GM19467 (cell line): ENCODE data around the gene SURF6.
"Not testable (repeated sequence)": the region's sequence is repeated elsewhere in the genome, so short reads cannot be mapped to it uniquely, and the experiment has no call there.

Experiments used
- ATAC-seq: cut with Tn5 transposase; IDR thresholded peaks from one replicate; pipeline ENCODE4 v1.9.1; 2021; ENCODE audit warnings: mild to moderate bottlenecking, moderate library complexity; ENCODE audit not compliant: unreplicated experiment

Gene SURF6

DNA sequence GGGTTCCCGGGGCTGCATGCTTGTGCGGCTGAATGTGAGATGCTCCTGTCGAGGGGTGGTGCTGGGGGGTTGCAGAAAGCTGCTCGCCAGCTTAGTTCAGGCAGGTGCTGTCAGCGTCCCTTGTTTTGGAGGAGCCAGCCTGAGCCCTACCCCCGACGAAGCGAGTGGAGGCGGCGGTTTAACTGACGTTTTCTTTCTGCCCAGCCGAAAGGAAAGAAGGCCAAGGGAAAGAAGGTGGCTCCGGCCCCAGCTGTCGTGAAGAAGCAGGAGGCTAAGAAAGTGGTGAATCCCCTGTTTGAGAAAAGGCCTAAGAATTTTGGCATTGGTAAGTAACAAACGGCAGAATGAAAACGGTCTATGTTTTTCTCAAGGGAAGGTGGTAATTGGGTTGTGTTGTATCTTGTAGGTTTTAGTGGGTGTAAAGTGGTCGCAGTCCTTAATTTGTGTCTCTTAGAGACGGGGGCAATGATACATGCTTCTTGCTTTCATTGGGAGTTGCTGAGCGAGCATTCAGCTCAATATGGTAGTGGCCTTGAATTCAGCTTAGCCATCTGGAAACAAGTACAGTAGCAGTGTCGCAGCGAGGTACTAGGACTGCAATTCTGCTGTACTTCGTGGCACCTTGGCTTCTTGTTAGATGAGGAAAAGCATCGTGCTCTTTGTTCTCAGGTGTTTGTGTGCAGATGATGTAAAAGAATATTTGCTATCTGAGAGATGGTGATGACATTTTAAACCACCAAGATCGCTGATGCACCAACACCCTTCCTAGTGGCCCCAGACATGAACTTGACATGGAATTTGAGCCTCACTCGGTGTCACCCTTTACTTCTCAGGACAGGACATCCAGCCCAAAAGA lies 13.0 kb upstream of the SURF6 start:
- no peak for ATAC-seq

DNA sequence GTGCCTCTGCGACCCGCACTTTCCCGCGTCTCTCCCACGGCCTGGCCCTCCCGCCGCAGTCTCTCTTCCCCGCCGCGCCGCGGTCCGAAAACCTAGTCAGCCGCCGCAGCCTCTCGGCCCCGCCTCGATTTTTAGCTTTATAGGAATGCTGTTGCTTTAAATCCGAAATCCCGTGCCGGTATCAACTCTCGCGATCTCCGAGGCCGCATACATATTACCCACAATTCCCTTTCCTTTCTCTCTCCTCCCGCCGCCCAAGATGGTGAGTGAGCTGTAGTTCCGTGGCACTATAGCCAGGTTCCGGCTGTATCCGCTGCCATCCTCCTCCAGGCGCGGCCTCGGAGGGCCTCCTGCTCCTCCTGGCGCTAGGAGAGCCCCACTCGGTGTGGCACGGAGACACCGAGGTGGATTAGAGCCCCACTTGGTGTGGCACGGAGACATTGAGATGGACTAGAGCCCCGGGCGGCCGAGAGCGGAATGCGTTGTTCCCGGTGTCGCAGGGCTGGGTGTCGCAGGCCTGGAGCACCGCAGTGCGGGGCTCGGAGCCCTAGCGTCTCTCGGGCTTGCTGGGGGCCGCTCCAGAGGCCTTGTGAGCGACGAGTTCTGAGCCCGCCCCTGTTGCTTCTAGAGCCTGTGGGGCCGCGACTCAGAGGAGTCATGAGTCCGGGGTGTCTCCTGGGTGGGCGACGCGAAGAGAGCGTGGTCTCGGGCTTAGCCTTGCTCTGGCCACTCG lies 12.2 kb upstream of the SURF6 start, which contains the start of the genes MED22 and RPL7A:
Gene MED22, minus strand, starts transcription at position 147 of the 733 bp plus-strand sequence. CDS start 1,469 bp downstream, outside the sequence.
Gene RPL7A, plus strand, starts transcription at position 234 of the 733 bp plus-strand sequence. Its CDS starts 26 bp downstream, at position 260.
- ATAC-seq: peak; percentile 72

DNA sequence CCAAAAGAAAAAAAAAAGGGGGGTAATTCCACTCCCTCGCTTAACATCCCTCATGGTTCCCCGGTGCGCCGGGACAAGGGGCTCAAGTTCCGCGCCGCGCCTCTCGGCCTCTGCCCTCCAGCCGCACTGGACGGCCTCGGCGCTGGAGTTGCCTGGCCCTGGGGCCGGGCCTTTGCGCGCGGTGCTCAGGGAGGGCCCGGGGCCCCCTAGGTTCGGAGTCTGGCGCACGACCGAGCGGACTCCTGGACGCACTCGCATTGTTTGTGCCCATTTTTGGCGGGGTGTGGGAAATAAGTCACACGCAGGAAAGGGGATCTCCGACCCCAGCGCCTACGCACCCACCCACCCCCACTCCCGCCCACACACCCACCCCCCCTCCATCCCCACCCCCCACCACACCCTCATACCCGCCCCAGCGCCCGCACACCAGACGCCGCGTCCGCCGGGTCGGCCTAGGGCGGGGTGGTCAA lies 11.6 kb upstream of the SURF6 start:
- ATAC-seq: peak; percentile 27

DNA sequence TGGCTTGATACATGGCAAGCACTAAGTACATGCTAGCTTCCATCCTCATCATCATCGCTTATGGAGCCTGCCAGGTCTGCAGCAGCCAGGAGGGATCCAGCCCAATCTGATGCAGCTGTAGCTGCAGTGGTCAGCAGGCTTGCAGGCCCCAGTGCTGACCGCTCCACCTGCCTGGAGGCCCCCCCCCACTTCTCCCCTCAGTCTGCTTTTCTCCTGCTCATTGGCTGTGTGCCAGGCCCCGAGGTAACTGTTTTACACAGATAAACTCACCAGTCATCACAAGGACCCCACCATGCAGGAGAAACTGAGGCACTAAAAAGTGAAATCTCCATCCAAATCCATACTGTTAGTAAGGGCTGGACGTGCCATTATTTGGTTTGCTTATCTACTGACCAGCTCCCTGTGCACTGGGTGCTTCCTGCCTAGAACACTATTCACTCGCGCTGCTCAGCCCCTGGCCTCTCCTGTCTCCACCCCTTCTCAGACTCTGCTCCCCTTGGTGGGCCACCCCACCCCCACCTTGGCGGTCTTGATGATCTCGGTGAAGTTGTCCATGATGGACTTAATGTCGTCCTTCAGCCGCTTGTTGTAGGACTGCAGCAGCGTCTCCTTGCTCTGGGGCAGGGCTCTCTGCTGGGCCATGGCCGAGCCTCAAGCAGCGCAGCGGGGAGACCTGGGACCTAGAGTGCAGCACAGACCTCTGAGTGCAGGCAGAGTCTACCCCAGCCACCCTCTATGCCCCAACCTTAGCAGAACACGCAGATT lies 10.2 kb upstream of the SURF6 start:
- ATAC-seq: no peak

DNA sequence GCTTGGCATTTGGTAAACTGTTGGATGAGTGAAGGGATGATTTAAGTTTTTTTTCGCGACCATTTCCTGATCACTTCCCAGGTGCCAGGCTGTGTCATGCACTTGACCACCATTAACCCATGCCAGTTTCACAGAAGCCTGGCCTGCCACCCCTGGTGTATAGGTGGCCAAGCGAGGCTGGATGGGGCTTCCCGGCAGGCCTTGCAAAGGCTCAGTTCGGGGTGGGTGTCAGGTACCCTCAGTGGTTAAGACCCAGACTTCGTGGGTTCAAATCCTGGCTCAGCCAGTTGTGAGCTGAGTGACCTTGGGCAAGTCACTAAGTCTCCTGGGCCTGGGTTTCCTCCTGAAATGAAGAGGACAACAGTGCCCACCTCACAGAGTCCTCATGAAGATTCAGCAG lies 9.6 kb upstream of the SURF6 start:
- no peak for ATAC-seq

DNA sequence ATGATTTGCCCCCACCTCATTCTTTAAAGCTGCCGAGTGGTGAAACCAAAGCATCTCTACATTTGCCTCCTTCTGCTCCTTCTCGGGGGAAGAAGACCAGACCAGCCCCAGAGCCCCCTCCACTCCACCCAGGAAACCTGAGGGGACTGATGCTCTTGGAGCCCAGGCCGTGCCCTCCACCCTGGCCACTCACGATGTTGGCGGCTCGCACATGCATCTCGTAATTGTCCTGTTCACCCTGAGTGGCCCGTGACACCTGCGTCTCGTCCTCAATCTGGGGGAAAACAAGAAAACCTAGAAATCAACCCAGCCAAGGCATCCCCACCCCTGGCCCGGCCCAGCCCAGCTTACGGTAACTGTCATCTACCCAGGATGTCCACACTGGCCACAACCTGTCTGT lies 9.0 kb upstream of the SURF6 start:
- ATAC-seq: no peak

GRCh38 chr9:133344071-133344470 lies 8.1 kb upstream of the SURF6 start:
- ATAC-seq: no peak

DNA sequence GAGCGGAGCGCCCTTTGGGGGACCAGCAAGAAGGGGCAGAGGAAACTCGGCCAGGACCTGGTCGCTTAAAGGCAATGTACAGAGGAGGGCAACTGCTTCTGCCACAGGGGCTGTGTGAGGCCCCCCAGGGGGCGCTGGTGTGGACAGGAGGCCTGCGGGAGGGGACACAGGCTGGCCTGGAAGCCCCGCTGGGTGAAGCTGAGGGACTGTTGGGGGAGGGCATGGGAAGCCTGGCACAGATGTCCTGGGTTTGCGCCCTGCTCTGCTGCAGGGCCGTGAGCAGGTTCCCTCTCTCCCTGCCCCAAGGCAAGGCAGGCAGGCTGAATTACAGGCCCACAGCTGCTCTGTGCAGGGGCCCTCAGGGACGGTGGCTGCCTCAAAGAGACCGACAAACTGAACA lies 6.6 kb upstream of the SURF6 start:
- no peak for ATAC-seq

DNA sequence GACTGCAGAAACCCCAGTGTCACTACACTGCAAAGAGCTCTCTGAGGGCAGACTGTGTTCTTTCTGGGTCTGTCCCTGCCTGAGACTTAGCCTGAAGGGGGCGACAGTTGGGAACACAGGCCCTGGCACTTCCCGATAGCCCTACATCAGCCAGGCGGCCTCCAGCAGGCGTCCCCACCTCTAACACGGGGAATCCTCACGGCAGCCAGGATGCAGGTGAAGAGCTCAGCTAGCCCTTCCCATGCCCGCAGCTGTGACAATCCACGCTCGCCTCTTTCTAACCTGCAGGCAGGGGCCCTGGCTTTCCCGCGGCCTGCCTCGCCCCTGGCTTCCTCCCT lies 6.0 kb upstream of the SURF6 start:
- no peak for ATAC-seq

GRCh38 chr9:133341369-133342068 lies 5.5 kb upstream of the SURF6 start:
- ATAC-seq: no peak

- no peak for ATAC-seq
Observed at GRCh38 chr9:133340916-133341315, 4.9 kb upstream of the SURF6 start.

- no peak for ATAC-seq
Observed at GRCh38 chr9:133340256-133340655, 4.3 kb upstream of the SURF6 start.

DNA sequence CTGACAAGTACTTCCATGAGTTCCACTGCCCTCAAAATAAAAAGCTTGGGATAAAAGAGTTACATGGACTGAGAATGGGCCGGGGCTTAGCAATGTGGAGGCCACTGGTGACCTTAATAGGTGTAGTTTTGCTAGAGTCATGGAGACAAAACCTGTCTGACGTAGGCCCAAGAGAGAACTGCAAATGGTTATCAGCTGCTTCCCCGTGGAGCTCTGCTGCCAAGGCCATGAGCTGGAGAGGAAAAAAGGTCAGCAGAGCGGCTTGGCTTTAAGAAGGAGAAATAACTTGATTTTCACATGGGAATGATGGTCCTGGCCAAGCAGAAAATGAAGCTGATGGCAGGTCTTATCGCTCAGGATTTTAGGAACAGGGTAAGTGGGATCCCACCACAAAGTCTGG lies 3.7 kb upstream of the SURF6 start:
- no peak for ATAC-seq

- not testable (repeated sequence) for ATAC-seq
Observed at GRCh38 chr9:133334888-133335287, 1.1 kb downstream of the SURF6 start.

GRCh38 chr9:133334161-133334560 lies 1.8 kb downstream of the SURF6 start:
- ATAC-seq: no peak

- ATAC-seq: no peak
Observed at GRCh38 chr9:133333566-133333965, 2.4 kb downstream of the SURF6 start.

DNA sequence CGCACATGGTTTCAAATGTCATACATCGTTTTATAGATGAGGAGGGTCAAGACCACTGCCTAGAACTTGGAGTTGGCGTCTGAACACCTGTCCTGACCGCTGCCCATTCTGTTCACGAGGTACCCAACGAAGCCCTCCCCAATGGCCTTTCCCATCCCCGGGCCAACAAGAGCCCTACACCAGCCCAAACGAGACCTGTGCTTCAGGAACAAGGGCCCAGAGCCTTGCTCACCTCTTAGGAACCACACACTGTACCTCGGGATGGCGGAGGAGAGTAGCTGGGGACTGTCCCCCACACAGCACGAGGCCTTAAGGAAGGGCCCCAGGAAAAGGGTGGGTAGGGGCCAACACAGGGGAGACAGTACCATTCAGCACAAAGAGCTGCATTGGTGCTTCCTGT lies 3.0 kb downstream of the SURF6 start:
- ATAC-seq: no peak

DNA sequence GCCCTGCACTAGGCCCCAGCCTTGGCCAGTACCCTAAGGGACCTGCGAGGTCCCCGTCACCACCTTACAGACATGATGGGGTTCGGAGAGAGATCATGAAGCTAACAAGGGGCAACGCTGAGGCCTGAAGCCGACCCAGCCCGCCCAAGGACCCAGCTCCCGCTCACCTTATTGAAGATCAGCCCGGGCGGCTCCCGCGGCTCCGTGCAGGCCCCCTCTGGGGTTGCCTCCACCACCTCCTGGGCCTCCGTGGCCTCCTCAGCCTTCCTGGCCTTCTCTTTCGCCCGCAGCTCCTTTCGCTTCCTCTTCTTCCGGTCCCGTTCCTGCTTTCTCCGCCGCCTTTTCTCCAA lies 3.6 kb downstream of the SURF6 start:
- ATAC-seq: no peak

- ATAC-seq: no peak
Observed at GRCh38 chr9:133331641-133332380, 4.2 kb downstream of the SURF6 start.

DNA sequence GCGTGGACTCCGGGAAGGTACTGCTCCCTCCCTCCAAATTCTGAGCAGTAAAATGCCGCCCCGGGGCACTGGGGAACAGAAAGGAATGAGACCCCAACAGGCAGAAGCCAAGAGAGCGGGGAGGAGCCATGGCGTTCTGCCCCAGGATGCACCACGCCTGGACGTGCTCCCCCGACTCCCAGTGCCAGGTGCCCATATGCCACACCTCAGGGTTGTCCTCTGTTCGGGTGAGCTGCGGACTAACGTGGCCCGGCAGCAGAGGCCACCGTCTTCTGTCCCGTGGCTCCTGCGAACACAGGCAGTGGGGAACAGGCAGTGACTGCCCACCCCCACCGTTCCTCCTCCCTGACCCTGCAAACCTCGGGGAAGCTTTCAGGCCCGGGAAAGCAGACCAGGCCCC lies 4.8 kb downstream of the SURF6 start:
- ATAC-seq: no peak
